Measurements from ENCODE around the gene RGL1. TPM values are rescaled to one million over a fixed set of nuclear protein-coding genes. Genes with fewer than 3 reads are reported as not detected.
"Not testable (repeated sequence)": the region's sequence is repeated elsewhere in the genome, so short reads cannot be mapped to it uniquely, and the experiment has no call there.

RGL1 gene
- total RNA-seq, 2 donors from 2014 or later = 1.0 to 1.4 TPM

DNA sequence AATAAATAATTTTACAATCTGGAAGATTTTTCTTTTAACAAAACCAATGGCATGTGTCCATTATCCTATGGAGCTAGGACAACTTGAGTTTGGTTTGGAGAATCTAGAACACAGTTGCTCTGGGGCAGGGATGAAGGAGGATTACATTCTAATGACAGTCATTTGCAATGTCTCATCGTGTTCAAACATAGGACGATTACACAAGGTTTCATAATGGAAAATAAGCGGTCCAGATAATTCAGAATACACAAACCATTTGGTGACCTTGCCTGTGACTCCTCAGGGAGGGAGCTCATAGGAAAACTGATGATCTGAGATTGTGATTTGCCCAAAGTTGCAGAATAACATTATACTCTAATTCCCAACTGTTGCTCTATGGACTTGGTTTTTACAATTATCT, 27.6 kb upstream of the RGL1 start:
- no peaks in the 10 kb centered on the region for H3K27me3 Mint-ChIP-seq
- no peaks in the 10 kb centered on the region for H3K4me1 Mint-ChIP-seq
- H3K36me3 Mint-ChIP-seq (ENCODE audit: low read depth) = no peaks in the 10 kb centered on the region
- H3K9me3 ChIP-seq (ENCODE audit: control insufficient read depth, low read length, poor library complexity, severe bottlenecking) = no peaks in the 10 kb centered on the region
- H3K4me3 Mint-ChIP-seq = no peak overlapping the region
- no peak for DNase-seq
- no peak overlapping the region for H3K27ac Mint-ChIP-seq
- ATAC-seq = no peak

- Mint-ChIP-seq H3K4me1 (no peaks in the 10 kb centered on the region), H3K36me3 (ENCODE audit: low read depth) (no peaks in the 10 kb centered on the region), H3K27ac (no peak overlapping the region), H3K27me3 (peaks cover 4% of the 10 kb centered on the region), H3K4me3 (no peak overlapping the region)
- DNase-seq (no peak), ATAC-seq (no peak)
- no peaks in the 10 kb centered on the region for H3K9me3 ChIP-seq (ENCODE audit: control insufficient read depth, low read length, poor library complexity, severe bottlenecking)
Measured at GRCh38 chr1:183778045-183778444, 26.9 kb upstream of the RGL1 start.

DNA sequence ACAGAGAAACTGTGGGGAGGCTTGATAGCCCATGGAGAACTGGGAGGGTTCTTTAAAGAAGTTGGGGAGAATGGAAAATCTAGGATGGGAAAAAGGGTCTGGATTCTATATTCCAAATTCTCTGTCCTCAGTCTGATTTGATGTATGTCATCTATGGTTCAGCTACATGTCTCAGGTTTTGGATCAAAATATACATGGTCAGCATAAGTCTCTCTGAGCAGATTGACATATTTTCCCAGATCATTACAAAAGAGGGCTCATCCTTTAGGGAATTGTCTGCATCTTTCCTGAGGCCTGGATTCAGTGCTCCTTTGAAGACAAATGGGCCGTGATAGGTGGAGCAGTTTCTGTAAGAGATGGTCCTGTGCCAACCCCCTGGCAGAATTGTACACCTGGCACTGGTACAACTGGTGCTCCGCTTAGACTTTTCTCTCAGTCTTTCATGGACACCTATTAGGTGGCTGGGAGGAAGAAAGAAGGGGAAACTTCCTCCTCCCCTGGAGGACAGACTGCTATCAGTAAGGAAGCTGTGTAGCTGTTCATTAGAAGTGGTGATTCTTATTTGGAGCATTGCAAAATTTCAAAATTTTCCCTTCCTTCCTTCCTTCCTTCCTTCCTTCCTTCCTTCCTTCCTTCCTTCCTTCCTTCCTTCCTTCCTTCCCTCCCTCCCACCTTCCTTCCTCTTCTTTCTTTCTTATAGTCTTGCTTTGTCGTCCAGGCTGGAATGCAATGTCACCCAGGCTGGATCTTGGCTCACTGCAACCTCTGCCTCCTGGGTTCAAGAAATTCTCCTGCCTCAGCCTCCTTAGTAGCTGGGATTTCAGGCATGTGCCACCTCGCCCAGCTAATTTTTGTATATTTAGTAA, 26.1 kb upstream of the RGL1 start:
- ATAC-seq (no peak), DNase-seq (no peak)
- H3K36me3 Mint-ChIP-seq (ENCODE audit: low read depth) = no peaks in the 10 kb centered on the region
- H3K9me3 ChIP-seq (ENCODE audit: control insufficient read depth, low read length, poor library complexity, severe bottlenecking) = no peaks in the 10 kb centered on the region
- no peak overlapping the region for H3K4me3 Mint-ChIP-seq
- H3K4me1 Mint-ChIP-seq = no peaks in the 10 kb centered on the region
- H3K27ac Mint-ChIP-seq = no peak overlapping the region
- H3K27me3 Mint-ChIP-seq = peaks cover 4% of the 10 kb centered on the region

DNA sequence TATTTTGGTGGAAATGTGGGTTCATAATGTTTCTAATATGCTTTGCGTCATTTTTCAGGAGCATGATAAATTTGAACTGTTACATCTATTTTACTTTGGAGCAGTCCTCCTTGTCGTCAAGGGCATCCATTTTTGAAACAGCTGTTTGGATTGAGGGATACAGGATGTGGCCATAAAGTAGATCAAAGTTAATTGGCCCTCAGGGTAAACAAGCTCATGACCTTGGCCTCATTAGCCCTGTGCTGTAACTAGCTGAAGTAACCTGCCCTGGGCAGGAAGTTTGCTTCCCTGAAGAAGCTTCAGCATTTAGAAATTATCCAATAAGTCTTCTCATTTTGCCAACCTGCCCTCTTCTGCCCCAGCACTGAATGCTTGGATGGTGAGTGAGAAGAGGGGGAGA, 24.8 kb upstream of the RGL1 start:
- no peak overlapping the region for H3K4me3 Mint-ChIP-seq
- no peak for ATAC-seq
- no peak overlapping the region for H3K27ac Mint-ChIP-seq
- no peaks in the 10 kb centered on the region for H3K9me3 ChIP-seq (ENCODE audit: control insufficient read depth, low read length, poor library complexity, severe bottlenecking)
- no peak for DNase-seq
- H3K27me3 Mint-ChIP-seq = peaks cover 4% of the 10 kb centered on the region
- no peaks in the 10 kb centered on the region for H3K4me1 Mint-ChIP-seq
- no peaks in the 10 kb centered on the region for H3K36me3 Mint-ChIP-seq (ENCODE audit: low read depth)

DNA sequence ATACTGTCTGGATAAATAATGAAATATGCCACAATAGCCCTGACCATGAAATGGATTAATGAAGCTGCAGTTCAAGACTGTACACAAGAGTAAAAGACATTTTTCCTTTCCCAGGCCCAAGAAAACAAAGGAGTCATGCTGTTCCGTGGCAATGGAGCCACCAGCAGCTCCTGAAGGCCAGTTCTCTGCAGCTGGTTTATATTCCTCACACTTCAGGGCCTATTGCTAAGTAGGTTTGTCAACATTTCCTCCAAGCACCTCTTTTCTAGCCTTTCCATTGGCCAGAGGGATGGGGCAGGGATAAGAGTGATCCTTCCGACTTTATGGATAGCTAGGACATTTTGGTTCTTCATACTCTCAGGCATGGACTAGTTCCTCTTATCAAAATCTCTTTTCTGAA, 24.2 kb upstream of the RGL1 start:
- no peaks in the 10 kb centered on the region for H3K9me3 ChIP-seq (ENCODE audit: control insufficient read depth, low read length, poor library complexity, severe bottlenecking)
- no peaks in the 10 kb centered on the region for H3K4me1 Mint-ChIP-seq
- peaks cover 4% of the 10 kb centered on the region for H3K27me3 Mint-ChIP-seq
- H3K4me3 Mint-ChIP-seq = no peak overlapping the region
- DNase-seq (no peak), ATAC-seq (no peak)
- H3K27ac Mint-ChIP-seq = no peak overlapping the region
- no peaks in the 10 kb centered on the region for H3K36me3 Mint-ChIP-seq (ENCODE audit: low read depth)

GRCh38 chr1:183783342-183783741, 21.6 kb upstream of the RGL1 start:
- peaks cover 6% of the 10 kb centered on the region for H3K4me1 Mint-ChIP-seq
- H3K36me3 Mint-ChIP-seq (ENCODE audit: low read depth) = no peaks in the 10 kb centered on the region
- no peak overlapping the region for H3K27ac Mint-ChIP-seq
- no peak overlapping the region for H3K4me3 Mint-ChIP-seq
- peaks cover 4% of the 10 kb centered on the region for H3K27me3 Mint-ChIP-seq
- ATAC-seq (no peak), DNase-seq (no peak)
- H3K9me3 ChIP-seq (ENCODE audit: control insufficient read depth, low read length, poor library complexity, severe bottlenecking) = no peaks in the 10 kb centered on the region

DNA sequence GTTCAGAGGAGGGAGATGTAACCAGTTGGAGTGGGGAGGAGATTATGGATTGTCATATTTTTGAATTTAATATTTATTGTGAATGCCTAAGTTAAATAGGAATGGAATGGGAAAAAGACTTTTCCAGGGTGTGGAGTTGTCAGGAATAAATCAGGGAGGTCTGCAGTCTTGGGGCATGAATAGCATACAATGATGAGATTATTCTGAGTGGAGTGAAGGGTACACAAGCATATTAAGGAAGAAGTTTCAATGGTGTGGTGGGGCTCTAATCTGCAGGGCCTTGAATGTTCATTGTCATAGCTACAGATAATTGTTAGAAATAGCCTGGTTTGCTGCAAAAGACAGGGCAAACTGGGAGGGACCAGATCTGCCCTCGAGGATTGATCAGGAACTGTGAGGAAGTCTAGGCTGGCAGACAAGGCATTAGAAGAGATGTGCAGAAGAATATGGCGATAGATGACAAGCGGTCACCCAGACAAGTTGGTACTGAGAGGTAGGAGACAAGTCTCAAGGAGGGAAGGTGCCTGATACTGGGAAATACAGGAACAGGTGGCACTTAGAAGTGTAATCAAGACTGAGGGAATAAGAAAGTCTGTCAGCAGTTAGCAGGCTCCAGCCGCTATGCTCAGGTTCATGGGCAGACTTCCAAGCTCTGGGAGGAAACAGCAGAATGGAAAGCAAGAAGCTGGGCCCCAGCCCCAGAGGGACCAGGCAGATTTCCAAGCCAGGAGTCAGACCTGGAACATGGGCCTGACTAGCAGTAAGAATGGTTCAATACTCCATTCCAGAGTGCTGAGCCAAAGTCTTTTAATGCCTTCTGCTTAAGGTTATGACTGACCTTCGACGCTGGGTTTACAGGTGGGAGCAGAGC, 20.9 kb upstream of the RGL1 start:
- no peak overlapping the region for H3K4me3 Mint-ChIP-seq
- no peak for DNase-seq
- no peak overlapping the region for H3K27ac Mint-ChIP-seq
- no peak for ATAC-seq
- no peaks in the 10 kb centered on the region for H3K9me3 ChIP-seq (ENCODE audit: control insufficient read depth, low read length, poor library complexity, severe bottlenecking)
- peaks cover 6% of the 10 kb centered on the region for H3K4me1 Mint-ChIP-seq
- H3K36me3 Mint-ChIP-seq (ENCODE audit: low read depth) = no peaks in the 10 kb centered on the region
- H3K27me3 Mint-ChIP-seq = peaks cover 4% of the 10 kb centered on the region

DNA sequence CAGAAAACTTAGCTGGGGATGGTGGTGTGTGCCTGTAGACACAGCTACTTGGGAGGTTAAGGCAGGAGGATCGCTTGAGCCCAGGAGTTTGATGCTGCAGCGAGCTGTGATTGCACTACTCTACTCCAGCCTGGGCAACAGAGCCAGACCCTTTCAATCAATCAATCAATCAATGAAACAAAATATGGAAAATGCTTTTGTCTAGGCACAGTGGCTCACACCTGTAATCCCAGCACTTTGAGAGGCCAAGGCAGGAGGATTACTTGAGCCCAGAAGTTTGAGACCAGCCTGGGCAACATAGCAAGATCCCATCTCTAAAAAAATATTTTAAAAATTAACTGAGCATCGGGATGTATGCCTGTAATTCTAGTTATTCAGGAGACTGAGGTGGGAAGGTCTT, 19.0 kb upstream of the RGL1 start:
- H3K27me3 Mint-ChIP-seq; H3K9me3 ChIP-seq (ENCODE audit: control insufficient read depth, low read length, poor library complexity, severe bottlenecking); H3K27ac Mint-ChIP-seq; H3K4me3 Mint-ChIP-seq; ATAC-seq; H3K4me1 Mint-ChIP-seq; DNase-seq; H3K36me3 Mint-ChIP-seq (ENCODE audit: low read depth): not testable (repeated sequence)

- Mint-ChIP-seq H3K4me1 (peaks cover 6% of the 10 kb centered on the region), H3K27ac (no peak overlapping the region), H3K27me3 (peaks cover 4% of the 10 kb centered on the region), H3K4me3 (no peak overlapping the region), H3K36me3 (ENCODE audit: low read depth) (no peaks in the 10 kb centered on the region)
- DNase-seq (no peak), ATAC-seq (no peak)
- no peaks in the 10 kb centered on the region for H3K9me3 ChIP-seq (ENCODE audit: control insufficient read depth, low read length, poor library complexity, severe bottlenecking)
Measured at GRCh38 chr1:183787704-183788103, 17.2 kb upstream of the RGL1 start.

- DNase-seq (no peak), ATAC-seq (no peak)
- H3K4me1 Mint-ChIP-seq = peaks cover 6% of the 10 kb centered on the region
- no peaks in the 10 kb centered on the region for H3K36me3 Mint-ChIP-seq (ENCODE audit: low read depth)
- no peak overlapping the region for H3K27ac Mint-ChIP-seq
- H3K4me3 Mint-ChIP-seq = no peak overlapping the region
- H3K27me3 Mint-ChIP-seq = no peaks in the 10 kb centered on the region
- no peaks in the 10 kb centered on the region for H3K9me3 ChIP-seq (ENCODE audit: control insufficient read depth, low read length, poor library complexity, severe bottlenecking)
Measured at GRCh38 chr1:183791319-183791718, 13.6 kb upstream of the RGL1 start.

GRCh38 chr1:183792300-183792699, 12.6 kb upstream of the RGL1 start:
- no peaks in the 10 kb centered on the region for H3K9me3 ChIP-seq (ENCODE audit: control insufficient read depth, low read length, poor library complexity, severe bottlenecking)
- DNase-seq (no peak), ATAC-seq (no peak)

DNA sequence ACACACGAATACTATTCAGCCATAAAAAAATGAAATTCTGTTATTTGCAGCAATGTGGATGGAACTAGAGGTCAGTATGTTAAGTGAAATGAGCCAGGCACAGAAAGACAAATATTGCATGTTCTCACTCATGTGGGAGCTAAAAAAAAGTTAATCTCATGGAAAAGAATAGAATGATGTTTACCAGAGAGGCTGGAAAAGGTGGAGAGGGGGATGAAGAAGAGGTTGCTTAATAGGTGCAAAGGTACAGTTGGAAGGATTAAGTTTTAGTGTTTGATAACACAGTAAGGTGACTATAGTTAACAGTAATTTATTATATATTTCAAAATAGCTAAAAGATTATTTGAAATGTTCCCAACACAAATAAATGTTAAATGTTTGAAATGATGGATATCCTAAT, 10.8 kb upstream of the RGL1 start:
- no peak overlapping the region for H3K27ac Mint-ChIP-seq
- no peaks in the 10 kb centered on the region for H3K9me3 ChIP-seq (ENCODE audit: control insufficient read depth, low read length, poor library complexity, severe bottlenecking)
- ATAC-seq = no peak
- H3K36me3 Mint-ChIP-seq (ENCODE audit: low read depth) = no peaks in the 10 kb centered on the region
- no peak for DNase-seq
- no peaks in the 10 kb centered on the region for H3K27me3 Mint-ChIP-seq
- H3K4me1 Mint-ChIP-seq = no peaks in the 10 kb centered on the region
- H3K4me3 Mint-ChIP-seq = no peak overlapping the region

More at GRCh38 chr1:183792300-183792699, 12.6 kb upstream of the RGL1 start:
- Mint-ChIP-seq H3K4me1 (peaks cover 3% of the 10 kb centered on the region), H3K4me3 (no peak overlapping the region), H3K27me3 (no peaks in the 10 kb centered on the region), H3K27ac (no peak overlapping the region), H3K36me3 (ENCODE audit: low read depth) (no peaks in the 10 kb centered on the region)

DNA sequence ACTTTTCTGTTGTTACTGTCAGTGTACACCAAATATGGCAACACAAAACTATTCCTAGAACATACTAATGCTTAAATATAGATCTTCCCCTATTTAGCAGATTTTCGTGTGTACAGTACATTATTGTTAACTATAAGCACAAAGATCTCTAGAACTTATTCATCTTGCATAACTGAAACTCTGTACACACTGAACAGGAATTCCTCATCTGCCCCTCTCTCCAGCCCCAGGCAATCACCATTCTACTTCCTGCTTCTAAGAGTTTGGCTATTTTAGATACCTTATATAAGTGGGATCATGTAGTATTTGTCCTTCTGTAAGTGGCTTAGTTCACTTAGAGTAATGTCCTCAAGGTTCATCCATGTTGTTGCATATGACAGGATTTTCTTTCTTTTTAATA, 4.5 kb upstream of the RGL1 start:
- H3K9me3 ChIP-seq (ENCODE audit: control insufficient read depth, low read length, poor library complexity, severe bottlenecking) = peaks cover 3% of the 10 kb centered on the region
- DNase-seq (no peak), ATAC-seq (no peak)
- Mint-ChIP-seq H3K36me3 (ENCODE audit: low read depth) (peaks cover 3% of the 10 kb centered on the region), H3K27ac (no peak overlapping the region), H3K27me3 (no peaks in the 10 kb centered on the region), H3K4me1 (peaks cover 3% of the 10 kb centered on the region), H3K4me3 (no peak overlapping the region)

All from T-helper 17 cell (primary cell).